Measurements from ENCODE around the gene MAB21L3. TPM values are rescaled to one million over a fixed set of nuclear protein-coding genes. Genes with fewer than 3 reads are reported as not detected.

Gene MAB21L3
- total RNA-seq, 1 donor from 2014 or later, result not detected

DNA sequence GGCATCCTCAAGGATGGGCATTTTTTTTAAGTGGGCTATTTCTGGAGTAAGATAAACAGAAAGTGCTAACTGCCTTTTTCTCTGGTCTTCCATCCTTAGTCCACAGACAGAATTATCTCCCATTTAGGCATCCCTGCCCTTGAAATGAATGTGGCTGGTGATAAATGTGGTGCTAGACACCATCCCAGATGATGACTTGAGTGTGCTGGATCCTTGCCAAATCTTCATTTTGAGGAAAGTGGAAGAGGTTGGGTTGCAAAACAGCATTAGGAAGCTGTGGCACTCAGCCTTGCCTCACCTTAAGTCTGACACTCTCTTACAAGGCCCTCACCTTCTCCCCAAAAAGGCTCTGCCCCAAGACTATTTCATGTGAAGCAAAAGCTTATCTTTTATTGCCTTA is 19.2 kb downstream of the MAB21L3 start:
- Histone ChIP-seq H3K79me2 (ENCODE audit: low read depth) (no peaks in the 10 kb centered on the region), H3K27me3 (no peaks in the 10 kb centered on the region), H4K20me1 (ENCODE audit: low read depth) (no peaks in the 10 kb centered on the region), H3F3A (ENCODE audit: low read depth) (no peaks in the 10 kb centered on the region), H3K9me3 (ENCODE audit: low read depth) (no peaks in the 10 kb centered on the region), H3K4me2 (no peak overlapping the region), H3K27ac (no peak overlapping the region), H3K4me1 (no peaks in the 10 kb centered on the region), H3K9ac (no peak overlapping the region), H2AFZ (replicated peaks) (no peak overlapping the region), H3K36me3 (no peaks in the 10 kb centered on the region), H3K4me3 (no peak overlapping the region)
- Mint-ChIP-seq H3K27me3 (ENCODE audit: insufficient read depth, low read depth) (peaks cover 2% of the 10 kb centered on the region), H3K4me3 (no peak overlapping the region), H3K36me3 (no peaks in the 10 kb centered on the region), H3K9me3 (no peaks in the 10 kb centered on the region), H3K27ac (no peak overlapping the region), H3K4me1 (no peaks in the 10 kb centered on the region)
- TF ChIP-seq EZH2phosphoT487 (IDR thresholded peaks at IDR 0.05) (no peak), EZH2 (IDR thresholded peaks at IDR 0.05) (no peak)
- TF ChIP-seq, protein P1, sequence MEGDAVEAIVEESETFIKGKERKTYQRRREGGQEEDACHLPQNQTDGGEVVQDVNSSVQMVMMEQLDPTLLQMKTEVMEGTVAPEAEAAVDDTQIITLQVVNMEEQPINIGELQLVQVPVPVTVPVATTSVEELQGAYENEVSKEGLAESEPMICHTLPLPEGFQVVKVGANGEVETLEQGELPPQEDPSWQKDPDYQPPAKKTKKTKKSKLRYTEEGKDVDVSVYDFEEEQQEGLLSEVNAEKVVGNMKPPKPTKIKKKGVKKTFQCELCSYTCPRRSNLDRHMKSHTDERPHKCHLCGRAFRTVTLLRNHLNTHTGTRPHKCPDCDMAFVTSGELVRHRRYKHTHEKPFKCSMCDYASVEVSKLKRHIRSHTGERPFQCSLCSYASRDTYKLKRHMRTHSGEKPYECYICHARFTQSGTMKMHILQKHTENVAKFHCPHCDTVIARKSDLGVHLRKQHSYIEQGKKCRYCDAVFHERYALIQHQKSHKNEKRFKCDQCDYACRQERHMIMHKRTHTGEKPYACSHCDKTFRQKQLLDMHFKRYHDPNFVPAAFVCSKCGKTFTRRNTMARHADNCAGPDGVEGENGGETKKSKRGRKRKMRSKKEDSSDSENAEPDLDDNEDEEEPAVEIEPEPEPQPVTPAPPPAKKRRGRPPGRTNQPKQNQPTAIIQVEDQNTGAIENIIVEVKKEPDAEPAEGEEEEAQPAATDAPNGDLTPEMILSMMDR (IDR thresholded peaks at IDR 0.05), result no peak
- no peak for DNase-seq (ENCODE audit: low spot score)

DNA sequence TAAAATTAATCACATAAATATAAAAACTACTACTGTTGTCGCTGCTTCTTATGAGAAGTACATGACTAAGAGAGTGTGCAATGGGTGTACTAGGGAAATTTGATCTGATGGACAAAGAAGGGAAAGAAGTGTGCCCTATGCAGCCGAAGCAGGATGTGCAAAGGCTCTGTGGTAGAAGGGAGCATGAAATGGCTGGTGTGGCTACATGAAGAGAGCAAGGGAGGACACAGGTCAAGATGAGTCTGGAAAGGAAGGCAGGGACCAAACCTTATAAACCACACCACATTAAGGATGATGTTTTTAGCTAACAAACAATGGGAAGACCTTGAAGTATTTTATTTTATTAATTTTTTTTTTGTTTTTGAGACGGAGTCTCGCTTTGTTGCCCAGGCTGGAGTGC is 20.0 kb downstream of the MAB21L3 start:
- Mint-ChIP-seq H3K9me3 (no peaks in the 10 kb centered on the region), H3K27ac (no peak overlapping the region), H3K4me3 (no peak overlapping the region), H3K4me1 (no peaks in the 10 kb centered on the region), H3K27me3 (ENCODE audit: insufficient read depth, low read depth) (peaks cover 2% of the 10 kb centered on the region), H3K36me3 (no peaks in the 10 kb centered on the region)
- H3K9ac ChIP-seq, result no peak overlapping the region
- H3K27ac ChIP-seq, result no peak overlapping the region
- TF ChIP-seq, protein P1 (IDR thresholded peaks at IDR 0.05), result no peak
- no peak for TF ChIP-seq EZH2phosphoT487 (IDR thresholded peaks at IDR 0.05)
- no peak for TF ChIP-seq EZH2 (IDR thresholded peaks at IDR 0.05)
- no peak overlapping the region for H3K4me2 ChIP-seq
- no peaks in the 10 kb centered on the region for H3K4me1 ChIP-seq
- DNase-seq (ENCODE audit: low spot score), result no peak
- H3K27me3 ChIP-seq, result no peaks in the 10 kb centered on the region
- H3K9me3 ChIP-seq (ENCODE audit: low read depth), result no peaks in the 10 kb centered on the region
- no peaks in the 10 kb centered on the region for H4K20me1 ChIP-seq (ENCODE audit: low read depth)
- H3F3A ChIP-seq (ENCODE audit: low read depth), result no peaks in the 10 kb centered on the region
- no peaks in the 10 kb centered on the region for H3K79me2 ChIP-seq (ENCODE audit: low read depth)
- H3K36me3 ChIP-seq, result no peaks in the 10 kb centered on the region
- no peak overlapping the region for H3K4me3 ChIP-seq
- H2AFZ ChIP-seq (replicated peaks), result no peak overlapping the region

DNA sequence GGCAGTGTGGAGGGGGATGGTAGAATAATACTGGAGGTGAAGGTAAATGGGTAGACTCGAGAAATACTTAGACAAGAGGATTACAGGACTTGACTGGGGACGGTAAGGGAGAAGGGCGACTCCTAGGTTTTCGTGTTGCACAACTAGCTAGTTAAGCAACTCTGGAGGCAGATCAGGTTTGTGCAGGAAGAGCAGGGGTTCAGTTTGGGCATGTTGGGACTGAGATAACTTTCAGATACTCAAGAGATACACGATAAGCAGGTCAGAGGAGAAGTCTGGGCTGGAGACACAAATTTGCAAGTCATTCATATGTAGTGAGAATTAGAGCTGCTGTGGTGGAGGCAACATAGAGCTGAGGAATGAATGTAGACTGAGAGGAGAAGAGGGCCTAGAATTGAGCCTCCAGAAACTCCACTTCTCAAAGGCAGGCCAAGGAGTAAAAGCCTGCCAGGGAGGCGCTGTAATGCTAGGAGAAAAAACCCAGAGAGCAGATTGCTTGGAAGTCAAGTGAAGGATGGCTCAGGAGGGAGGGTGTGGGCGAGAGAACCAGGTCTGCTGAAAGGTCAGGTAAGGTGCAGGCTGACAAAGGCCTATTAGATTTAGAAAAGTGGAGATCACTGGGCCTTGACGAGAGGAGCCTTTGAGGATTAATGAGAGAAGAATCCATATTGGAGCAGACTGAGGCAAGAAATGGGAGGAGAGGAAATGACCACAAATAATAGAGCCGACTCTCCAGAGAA is 20.8 kb downstream of the MAB21L3 start:
- no peaks in the 10 kb centered on the region for H3F3A ChIP-seq (ENCODE audit: low read depth)
- no peaks in the 10 kb centered on the region for H3K9me3 Mint-ChIP-seq
- no peaks in the 10 kb centered on the region for H3K79me2 ChIP-seq (ENCODE audit: low read depth)
- no peak overlapping the region for H3K4me3 ChIP-seq
- no peak overlapping the region for H3K27ac ChIP-seq
- no peaks in the 10 kb centered on the region for H3K36me3 ChIP-seq
- no peak for DNase-seq (ENCODE audit: low spot score)
- TF ChIP-seq EZH2 (IDR thresholded peaks at IDR 0.05) (no peak), EZH2phosphoT487 (IDR thresholded peaks at IDR 0.05) (no peak)
- TF ChIP-seq, protein P1 (IDR thresholded peaks at IDR 0.05), result no peak
- H3K4me1 Mint-ChIP-seq, result no peaks in the 10 kb centered on the region
- H3K36me3 Mint-ChIP-seq, result no peaks in the 10 kb centered on the region
- no peaks in the 10 kb centered on the region for H4K20me1 ChIP-seq (ENCODE audit: low read depth)
- H3K27ac Mint-ChIP-seq, result no peak overlapping the region
- no peak overlapping the region for H2AFZ ChIP-seq (replicated peaks)
- H3K4me3 Mint-ChIP-seq, result no peak overlapping the region
- no peaks in the 10 kb centered on the region for H3K9me3 ChIP-seq (ENCODE audit: low read depth)
- peaks cover 2% of the 10 kb centered on the region for H3K27me3 Mint-ChIP-seq (ENCODE audit: insufficient read depth, low read depth)
- H3K27me3 ChIP-seq, result no peaks in the 10 kb centered on the region
- H3K9ac ChIP-seq, result no peak overlapping the region
- no peaks in the 10 kb centered on the region for H3K4me1 ChIP-seq
- H3K4me2 ChIP-seq, result no peak overlapping the region
